Daoy (cell line): ENCODE measurements around the gene PKP3. TPM values are rescaled to one million over a fixed set of nuclear protein-coding genes. Genes with fewer than 3 reads are reported as not detected.
"Not testable (repeated sequence)": the region's sequence is repeated elsewhere in the genome, so short reads cannot be mapped to it uniquely, and the experiment has no call there.

Source experiments
- DNase-seq: peaks from one replicate; pipeline ENCODE4 v3.0.0-alpha.2; 2015; ENCODE audit warnings: low read depth
- total RNA-seq: library from RNA; depleted of rRNA; stranded (reverse); fragments of >200 nt; shearing (Covaris generic); gene quantifications from 2 replicates; pipeline ENCODE4 v1.2.3, GENCODE V29; 2014

PKP3 gene
- total RNA-seq, 1 experiment from 2014 or later, result 7.3 TPM

GRCh38 chr11:362642-363442, 31.2 kb upstream of the PKP3 start:
- no peak for DNase-seq

DNA sequence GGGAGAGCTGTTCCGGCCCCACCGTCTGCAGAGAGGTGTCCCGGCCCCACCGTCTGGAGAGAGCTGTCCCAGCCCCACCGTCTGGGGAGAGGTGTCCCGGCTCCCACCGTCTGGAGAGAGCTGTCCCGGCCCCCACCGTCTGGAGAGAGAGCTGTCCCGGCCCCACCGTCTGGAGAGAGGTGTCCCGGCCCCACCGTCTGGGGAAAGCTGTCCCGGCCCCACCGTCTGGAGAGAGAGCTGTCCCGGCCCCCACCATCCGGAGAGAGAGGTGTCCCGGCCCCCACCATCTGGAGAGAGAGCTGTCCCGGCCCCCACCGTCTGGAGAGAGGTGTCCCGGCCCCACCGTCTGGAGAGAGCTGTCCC, 30.6 kb upstream of the PKP3 start:
- DNase-seq, result not testable (repeated sequence)

- DNase-seq, result peak; percentile 55
Observed at GRCh38 chr11:363948-364761, 29.9 kb upstream of the PKP3 start.

GRCh38 chr11:364991-365725, 28.9 kb upstream of the PKP3 start:
- DNase-seq, result no peak

GRCh38 chr11:365831-366230, 28.2 kb upstream of the PKP3 start:
- no peak for DNase-seq

- DNase-seq, result no peak
Observed at GRCh38 chr11:367956-368413, 26.0 kb upstream of the PKP3 start.

DNA sequence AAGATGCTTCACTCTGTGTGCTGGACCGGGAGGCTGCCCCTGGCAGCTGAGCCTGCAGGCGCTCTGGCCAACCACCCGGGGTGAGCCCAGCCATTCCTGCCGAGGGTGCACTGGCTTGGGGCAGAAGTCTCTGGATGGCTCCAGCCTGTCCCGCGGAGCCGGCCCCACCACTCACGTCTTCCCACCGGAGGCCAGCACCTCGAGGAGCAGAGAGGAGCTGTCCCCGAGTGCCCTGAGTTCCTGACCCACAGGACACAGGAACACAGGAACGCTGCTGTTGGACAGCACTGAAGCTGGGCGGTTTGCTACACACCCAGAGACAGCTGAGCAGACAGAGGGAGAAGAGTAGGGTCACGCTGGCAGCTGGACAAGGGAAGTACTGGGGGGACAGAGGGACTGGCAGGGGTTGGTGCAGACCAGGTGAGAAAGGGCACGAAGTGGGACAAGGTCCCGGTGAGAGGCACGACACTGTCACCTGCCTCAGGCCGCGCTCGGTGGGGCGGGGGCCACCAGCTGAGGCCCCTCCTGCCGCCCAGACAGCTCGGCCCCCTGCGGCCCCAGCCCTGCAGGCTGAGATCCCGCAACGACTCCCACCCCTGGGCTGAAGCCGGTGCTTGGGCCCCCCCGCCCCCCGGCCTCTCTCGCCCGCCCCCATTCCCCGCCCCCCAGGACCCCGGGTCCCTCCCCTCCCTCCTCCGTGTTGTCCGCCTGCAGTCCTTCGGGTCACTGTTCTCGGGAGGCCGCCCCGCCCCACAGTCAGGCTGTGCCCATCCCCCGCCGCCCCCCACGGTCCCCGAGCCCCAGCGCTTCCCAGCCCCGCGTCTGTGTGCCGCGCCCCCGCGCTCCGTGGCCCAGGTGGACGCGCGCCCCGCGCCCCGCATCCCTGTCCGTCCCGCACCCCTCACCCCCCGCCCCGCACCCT, 25.3 kb upstream of the PKP3 start:
- DNase-seq, result peak; percentile 17

DNA sequence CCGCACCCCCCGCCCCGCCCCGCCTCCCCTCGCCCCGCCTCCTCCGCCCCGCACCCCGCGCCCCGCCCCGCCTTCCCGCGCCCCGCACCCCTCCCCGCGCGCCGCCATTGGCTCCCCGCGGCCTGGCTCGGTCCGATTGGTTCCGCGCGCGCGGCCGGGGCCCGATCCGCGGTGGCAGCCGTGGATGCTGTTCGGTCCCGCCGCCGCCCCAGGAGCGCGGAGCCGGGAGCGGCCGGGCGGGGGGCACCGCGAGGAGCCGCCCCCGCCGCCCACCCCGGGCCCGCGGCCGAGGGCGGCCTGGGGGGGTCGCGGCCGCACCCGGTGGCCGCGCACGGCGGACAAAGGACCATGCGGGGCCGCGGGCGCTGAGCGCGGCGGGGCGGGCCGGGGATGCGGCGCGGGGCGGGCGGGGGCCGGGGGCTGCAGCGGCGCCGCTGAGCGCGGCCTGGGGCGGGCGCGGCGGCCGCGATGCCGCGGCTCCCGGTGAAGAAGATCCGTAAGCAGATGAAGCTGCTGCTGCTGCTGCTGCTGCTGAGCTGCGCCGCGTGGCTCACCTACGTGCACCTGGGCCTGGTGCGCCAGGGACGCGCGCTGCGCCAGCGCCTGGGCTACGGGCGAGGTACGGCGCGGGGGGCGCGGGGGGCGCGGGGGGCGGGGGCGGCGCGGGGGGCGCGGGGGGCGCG, 24.5 kb upstream of the PKP3 start, which contains the start of gene B4GALNT4:
B4GALNT4 (plus strand) TSS at position 164 of the 683 bp plus-strand sequence; CDS start at position 469, 305 bp downstream.
- peak; percentile 42 for DNase-seq

GRCh38 chr11:370070-370941, 23.7 kb upstream of the PKP3 start:
- no peak for DNase-seq

DNA sequence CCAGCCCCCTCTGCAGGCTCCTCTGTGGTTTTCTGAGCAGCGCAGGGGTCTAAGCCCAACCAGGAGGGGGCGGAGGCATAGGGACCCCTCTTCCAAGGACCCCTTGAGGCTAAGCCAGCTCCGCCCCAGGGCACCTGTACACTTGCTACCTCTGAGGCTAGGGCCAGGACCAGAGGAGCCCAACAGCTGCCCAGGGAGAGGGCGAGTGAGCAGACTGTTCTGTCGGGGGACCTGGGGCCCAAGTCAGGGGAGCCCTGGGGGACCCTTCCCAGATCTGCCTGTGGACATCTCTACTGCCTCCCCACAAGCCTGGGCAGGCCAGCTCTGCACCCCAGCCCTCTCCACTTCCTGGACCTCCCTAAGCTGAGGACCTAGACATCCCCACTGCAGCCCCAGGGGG, 23.0 kb upstream of the PKP3 start:
- no peak for DNase-seq

GRCh38 chr11:371716-372590, 22.1 kb upstream of the PKP3 start:
- no peak for DNase-seq

DNA sequence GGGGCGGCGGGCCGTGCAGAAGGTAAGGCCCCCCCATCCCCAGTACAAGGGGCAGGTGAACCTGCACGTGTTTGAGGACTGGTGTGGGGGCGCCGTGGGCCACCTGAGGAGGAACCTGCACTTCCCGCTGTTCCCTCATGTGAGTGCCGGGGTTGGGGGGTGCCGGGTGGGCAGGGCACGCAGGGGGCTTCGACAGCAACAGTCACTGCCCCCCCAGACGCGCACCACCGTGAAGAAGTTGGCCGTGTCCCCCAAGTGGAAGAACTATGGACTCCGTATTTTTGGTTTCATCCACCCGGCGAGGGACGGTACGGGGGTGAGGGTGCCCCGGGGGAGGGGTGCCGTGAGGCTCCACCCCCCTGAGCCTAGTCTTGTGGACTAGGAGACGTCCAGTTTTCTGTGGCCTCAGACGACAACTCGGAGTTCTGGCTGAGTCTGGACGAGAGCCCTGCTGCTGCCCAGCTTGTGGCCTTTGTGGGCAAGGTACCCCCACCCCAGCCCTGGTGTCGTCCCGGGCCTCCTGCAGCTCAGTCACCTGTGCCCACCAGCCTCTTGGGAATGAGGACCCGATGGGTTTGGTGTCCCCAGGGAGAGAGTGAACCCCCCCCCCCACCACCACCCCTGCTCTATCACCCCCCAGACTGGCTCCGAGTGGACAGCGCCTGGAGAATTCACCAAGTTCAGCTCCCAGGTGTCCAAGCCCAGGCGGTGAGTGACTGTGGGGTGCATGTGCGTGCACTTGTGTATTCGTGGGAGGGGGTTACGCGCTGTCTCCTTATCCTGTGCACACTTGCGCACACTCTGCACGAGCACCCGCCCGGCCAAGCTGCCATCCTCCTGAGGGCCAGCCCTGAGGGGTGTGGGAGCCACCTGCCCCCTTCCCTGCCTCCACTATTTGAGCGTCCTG, 20.9 kb upstream of the PKP3 start:
- no peak for DNase-seq

- no peak for DNase-seq
Observed at GRCh38 chr11:373716-374551, 20.1 kb upstream of the PKP3 start.

DNA sequence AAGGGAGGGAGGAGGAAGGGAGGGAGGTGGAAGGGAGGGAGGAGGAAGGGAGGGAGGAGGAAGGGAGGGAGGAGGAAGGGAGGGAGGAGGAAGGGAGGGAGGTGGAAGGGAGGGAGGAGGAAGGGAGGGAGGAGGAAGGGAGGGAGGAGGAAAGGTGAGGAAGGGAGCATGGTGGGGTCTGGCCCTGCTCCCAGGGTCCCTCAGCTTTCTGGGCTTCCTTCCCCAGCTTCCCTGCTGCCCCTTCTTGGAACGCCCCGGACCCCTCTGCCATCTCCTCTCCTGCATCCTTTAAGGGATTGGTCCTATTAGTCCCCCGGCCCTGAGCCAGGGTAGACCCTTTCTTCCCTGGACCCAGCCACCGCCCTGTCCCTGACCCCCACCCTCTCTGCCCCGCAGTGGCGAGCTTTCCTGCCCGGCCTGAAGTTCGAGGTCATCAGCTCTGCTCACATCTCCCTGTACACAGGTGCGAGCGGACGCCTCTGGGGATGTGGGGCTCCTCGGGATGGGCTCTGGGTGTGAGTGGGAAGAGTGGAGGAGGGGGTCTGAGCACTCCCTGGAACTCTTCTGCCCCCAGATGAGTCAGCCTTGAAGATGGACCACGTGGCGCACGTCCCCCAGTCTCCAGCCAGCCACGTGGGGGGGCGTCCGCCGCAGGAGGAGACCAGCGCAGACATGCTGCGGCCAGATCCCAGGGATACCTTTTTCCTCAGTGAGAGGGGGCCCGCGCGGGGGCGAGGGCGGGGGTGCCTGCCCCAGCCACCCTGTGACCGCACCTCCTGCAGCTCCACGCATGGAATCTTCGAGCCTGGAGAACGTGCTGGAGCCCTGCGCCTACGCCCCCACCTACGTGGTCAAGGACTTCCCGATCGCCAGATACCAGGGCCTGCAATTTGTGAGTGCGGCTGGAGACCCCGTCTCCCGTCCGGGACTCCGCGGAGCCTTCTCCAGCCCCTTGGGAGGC, 18.7 kb upstream of the PKP3 start:
- DNase-seq, result no peak

- no peak for DNase-seq
Observed at GRCh38 chr11:376531-377173, 17.4 kb upstream of the PKP3 start.
